WI38 (cell line): Measurements from ENCODE around the gene UFL1.
"Not testable (repeated sequence)": the region's sequence is repeated elsewhere in the genome, so short reads cannot be mapped to it uniquely, and the experiment has no call there.

Experiments
- H3K4me3 ChIP-seq: 2 replicates; pipeline ENCODE4 v1.5.1; 2011; ENCODE audit warnings: low read depth, mild to moderate bottlenecking, control low read depth, low read length
- CTCF ChIP-seq: IDR thresholded peaks from 2 replicates; pipeline ENCODE4 v1.5.1; 2012; ENCODE audit warnings: low read depth, mild to moderate bottlenecking, control low read depth, low read length

Gene UFL1

GRCh38 chr6:96545882-96546281, 24.3 kb downstream of the UFL1 start:
- no peak overlapping the region for H3K4me3 ChIP-seq

GRCh38 chr6:96547654-96548053, 26.0 kb downstream of the UFL1 start:
- H3K4me3 ChIP-seq, result no peak overlapping the region
- no peak for TF ChIP-seq CTCF

More at GRCh38 chr6:96545882-96546281, 24.3 kb downstream of the UFL1 start:
- no peak for TF ChIP-seq CTCF

- H3K4me3 ChIP-seq, result no peak overlapping the region
- no peak for TF ChIP-seq CTCF
Measured at GRCh38 chr6:96554558-96554957, 33.0 kb downstream of the UFL1 start.

GRCh38 chr6:96559740-96560139, 38.1 kb downstream of the UFL1 start:
- not testable (repeated sequence) for H3K4me3 ChIP-seq

- no peak for TF ChIP-seq CTCF
- no peak within 1 kb of the TSS for H3K4me3 ChIP-seq
Measured at GRCh38 chr6:96562886-96563285, 41.3 kb downstream of the UFL1 start, which contains the start of gene FHL5. FHL5 (plus strand) TSS chr6:96563128; CDS start chr6:96603614, 40,486 bp downstream.

- no peak for TF ChIP-seq CTCF
- H3K4me3 ChIP-seq, result no peak overlapping the region
Measured at GRCh38 chr6:96563853-96564252, 42.2 kb downstream of the UFL1 start.

GRCh38 chr6:96570053-96570452, 48.4 kb downstream of the UFL1 start:
- H3K4me3 ChIP-seq, result no peak overlapping the region
- TF ChIP-seq CTCF, result no peak

GRCh38 chr6:96571551-96571950, 49.9 kb downstream of the UFL1 start:
- TF ChIP-seq CTCF, result no peak
- H3K4me3 ChIP-seq, result no peak overlapping the region
